ENCODE data around the gene GBP7. TPM values are rescaled to one million over a fixed set of nuclear protein-coding genes. Genes with fewer than 3 reads are reported as not detected.

The GBP7 gene
- total RNA-seq, 1 donor = not detected

DNA sequence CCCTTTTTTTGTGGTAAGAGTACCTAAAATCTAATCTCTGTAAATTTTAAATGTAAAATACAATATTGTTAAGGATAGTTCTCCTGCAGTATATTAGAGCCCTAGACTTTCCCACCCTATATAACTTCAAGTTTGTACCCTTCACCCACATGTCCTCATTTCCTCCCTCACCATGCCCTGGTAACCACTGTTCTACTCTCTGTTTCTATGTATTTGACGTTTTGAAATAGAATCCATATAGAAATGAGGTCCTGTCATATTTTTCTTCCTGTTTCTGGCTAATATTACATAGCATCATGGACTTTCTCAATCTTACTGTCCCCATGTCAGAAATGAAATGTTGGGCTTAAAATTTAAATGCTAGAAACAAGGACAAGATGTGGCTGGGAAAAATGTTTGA, 24.8 kb downstream of the GBP7 start:
- DNase-seq (ENCODE audit: low read depth) = no peak
- no peak overlapping the region for H3K4me3 ChIP-seq (ENCODE audit: low read depth, low read length)
- TF ChIP-seq, protein P1, sequence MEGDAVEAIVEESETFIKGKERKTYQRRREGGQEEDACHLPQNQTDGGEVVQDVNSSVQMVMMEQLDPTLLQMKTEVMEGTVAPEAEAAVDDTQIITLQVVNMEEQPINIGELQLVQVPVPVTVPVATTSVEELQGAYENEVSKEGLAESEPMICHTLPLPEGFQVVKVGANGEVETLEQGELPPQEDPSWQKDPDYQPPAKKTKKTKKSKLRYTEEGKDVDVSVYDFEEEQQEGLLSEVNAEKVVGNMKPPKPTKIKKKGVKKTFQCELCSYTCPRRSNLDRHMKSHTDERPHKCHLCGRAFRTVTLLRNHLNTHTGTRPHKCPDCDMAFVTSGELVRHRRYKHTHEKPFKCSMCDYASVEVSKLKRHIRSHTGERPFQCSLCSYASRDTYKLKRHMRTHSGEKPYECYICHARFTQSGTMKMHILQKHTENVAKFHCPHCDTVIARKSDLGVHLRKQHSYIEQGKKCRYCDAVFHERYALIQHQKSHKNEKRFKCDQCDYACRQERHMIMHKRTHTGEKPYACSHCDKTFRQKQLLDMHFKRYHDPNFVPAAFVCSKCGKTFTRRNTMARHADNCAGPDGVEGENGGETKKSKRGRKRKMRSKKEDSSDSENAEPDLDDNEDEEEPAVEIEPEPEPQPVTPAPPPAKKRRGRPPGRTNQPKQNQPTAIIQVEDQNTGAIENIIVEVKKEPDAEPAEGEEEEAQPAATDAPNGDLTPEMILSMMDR (IDR thresholded peaks at IDR 0.05; ENCODE audit: insufficient read depth, low read depth, low read length) = no peak

DNA sequence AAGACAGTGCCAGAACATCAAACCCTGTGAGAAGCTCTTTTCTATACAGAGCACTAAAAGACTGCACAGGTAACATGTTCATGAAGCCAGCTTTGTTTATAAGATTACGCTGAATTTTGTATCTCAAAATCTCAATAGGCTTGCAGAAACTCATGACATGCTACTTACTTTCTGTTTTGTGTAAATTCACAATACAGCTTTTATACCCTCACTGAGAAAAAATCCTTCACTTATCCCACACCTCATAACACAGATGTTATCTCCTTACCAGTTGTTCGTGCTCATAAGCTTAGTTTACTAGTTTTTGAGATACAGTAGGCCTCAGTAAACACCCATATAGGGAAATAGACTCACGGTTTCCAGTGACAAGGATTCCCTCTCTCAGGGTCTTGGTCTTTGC, 25.8 kb downstream of the GBP7 start:
- H3K4me3 ChIP-seq (ENCODE audit: low read depth, low read length) = no peak overlapping the region
- TF ChIP-seq, protein P1 (IDR thresholded peaks at IDR 0.05; ENCODE audit: insufficient read depth, low read depth, low read length) = no peak
- no peak for DNase-seq (ENCODE audit: low read depth)

DNA sequence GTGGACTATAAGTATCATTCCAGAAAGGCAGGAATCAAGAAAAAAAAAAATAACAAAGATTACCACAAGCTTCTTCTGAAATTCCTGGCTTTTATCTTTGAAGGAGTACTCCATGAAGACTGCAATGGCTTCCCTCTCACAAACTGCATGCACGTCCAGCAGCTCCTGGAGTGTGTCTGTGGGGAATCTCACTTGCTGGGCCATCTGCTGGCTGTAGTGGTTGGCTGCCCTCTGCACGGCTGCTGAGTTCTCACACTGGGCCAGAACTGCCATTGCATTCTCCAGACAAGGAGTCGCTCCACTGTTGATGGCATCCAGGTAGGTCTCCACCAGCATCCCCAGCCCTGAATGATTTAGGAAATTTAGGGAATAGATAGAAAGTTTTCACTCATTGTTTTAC, 26.6 kb downstream of the GBP7 start:
- TF ChIP-seq, protein P1 (IDR thresholded peaks at IDR 0.05; ENCODE audit: insufficient read depth, low read depth, low read length) = peak; percentile 57
- peak; percentile 44 for DNase-seq (ENCODE audit: low read depth)

DNA sequence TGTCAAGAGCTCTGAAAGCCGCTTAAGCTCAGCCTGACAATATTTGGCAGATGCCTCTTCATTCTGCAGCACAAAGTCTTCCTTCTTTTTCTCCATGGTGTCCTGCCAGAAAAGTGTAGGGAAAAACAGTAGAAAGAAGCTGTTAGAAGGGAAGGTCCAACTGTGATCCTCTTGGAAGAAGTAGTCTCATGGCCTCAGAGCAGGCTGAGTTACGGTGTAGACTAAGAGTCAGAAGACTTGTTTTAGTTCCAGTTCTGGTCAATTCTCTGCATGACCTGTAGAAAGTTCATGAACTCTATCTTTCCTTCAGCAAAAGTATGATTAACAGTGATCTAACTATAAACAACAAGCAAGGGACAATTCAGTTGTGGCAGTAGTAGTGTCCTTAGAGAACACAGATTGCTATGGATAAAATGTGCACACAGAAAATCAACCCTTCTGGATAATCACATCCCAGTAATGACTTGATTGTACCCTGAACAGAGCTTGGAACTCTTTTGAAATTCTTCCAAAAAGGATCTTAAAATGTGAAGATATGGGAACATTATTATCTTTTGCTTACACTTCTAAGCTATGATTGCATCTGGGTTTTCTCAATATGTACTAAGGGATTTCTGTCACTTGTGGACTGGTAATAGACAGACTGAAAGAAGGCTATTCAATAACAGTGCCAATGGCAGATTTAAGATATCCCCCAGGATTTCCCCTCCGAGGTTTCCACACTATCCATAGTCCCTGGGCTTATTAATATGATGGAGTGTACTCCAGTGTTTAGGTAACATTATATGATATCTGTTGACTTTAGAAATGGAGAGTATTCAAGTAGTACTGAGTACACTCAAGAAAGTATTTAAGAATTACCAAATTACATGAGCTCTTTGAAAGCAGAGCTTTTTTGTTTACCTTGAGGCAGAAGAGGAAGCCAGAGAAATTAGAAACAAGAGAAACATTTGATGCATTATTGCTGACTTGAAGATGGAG, 27.8 kb downstream of the GBP7 start:
- peak; percentile 25 for DNase-seq (ENCODE audit: low read depth)
- TF ChIP-seq, protein P1 (IDR thresholded peaks at IDR 0.05; ENCODE audit: insufficient read depth, low read depth, low read length) = no peak
- H3K4me3 ChIP-seq (ENCODE audit: low read depth, low read length) = no peak overlapping the region

More for the DNA sequence above, 26.6 kb downstream of the GBP7 start:
- no peak overlapping the region for H3K4me3 ChIP-seq (ENCODE audit: low read depth, low read length)

DNA sequence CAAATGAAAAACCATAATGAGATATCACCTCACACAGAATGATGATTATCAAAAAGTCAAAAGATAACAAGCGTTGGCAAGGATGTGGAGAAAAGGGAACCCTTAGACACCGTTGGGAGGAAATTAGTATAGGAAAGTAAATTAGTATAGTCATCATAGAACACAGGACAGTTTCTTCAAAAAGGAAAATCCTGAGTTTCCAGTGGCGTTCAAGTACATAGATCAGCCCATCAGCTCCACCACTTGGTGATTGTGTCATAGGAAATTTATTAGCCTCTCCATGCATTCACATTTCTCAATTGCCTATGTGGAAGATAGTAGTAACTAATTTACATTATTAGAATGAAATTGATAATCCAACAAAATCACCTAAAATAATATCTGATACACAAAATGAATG, 29.1 kb downstream of the GBP7 start:
- no peak overlapping the region for H3K4me3 ChIP-seq (ENCODE audit: low read depth, low read length)
- DNase-seq (ENCODE audit: low read depth) = no peak
- TF ChIP-seq, protein P1 (IDR thresholded peaks at IDR 0.05; ENCODE audit: insufficient read depth, low read depth, low read length) = no peak

DNA sequence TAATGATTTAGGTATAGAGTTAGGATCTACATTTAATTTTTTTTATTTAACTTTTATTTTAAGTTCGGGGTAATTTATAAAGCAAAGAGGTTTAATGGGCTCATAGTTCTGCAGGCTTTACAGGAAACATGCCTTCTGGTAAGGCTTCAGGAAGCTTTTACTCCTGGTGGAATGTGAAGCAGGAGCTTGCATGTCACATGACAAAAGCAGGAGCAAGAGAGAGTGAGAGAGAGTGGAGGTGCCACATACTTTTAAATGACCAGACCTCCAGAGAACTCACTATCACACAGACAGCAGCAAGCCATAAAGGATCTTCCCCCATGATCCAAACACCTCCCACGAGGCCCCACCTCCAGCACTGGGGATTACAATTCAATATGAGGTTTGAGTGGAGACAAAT, 32.3 kb downstream of the GBP7 start:
- TF ChIP-seq, protein P1 (IDR thresholded peaks at IDR 0.05; ENCODE audit: insufficient read depth, low read depth, low read length) = no peak

More for the DNA sequence above, 32.3 kb downstream of the GBP7 start:
- DNase-seq (ENCODE audit: low read depth) = no peak
- H3K4me3 ChIP-seq (ENCODE audit: low read depth, low read length) = no peak overlapping the region

Measured in fibroblast of villous mesenchyme (primary cell).